Ascending aorta (tissue), 2 donors: Measurements from ENCODE around the gene IGF2BP1. TPM values are rescaled to one million over a fixed set of nuclear protein-coding genes. Genes with fewer than 3 reads are reported as not detected.

Source experiments
- DNase-seq, 2 donors: peaks; one replicate each; pipeline ENCODE4 v3.0.0-alpha.2; 2019; ENCODE audit warnings: low spot score in 2 of 2
- H3K27ac ChIP-seq, 2 donors: fragments of 200-600 bp; sonication (generic); one replicate each; pipeline ENCODE4 v1.5.1; 2016 to 2017; ENCODE audit warnings: mild to moderate bottlenecking in 1 of 2
- H3K27me3 ChIP-seq: fragments of 200-600 bp; sonication (generic); one replicate; pipeline ENCODE4 v1.5.1; 2017
- H3K36me3 ChIP-seq, 2 donors: fragments of 200-600 bp; sonication (generic); one replicate each; pipeline ENCODE4 v1.5.1; 2016
- H3K4me1 ChIP-seq, 2 donors: fragments of 200-600 bp; sonication (generic); one replicate each; pipeline ENCODE4 v1.5.1; 2016 to 2017; ENCODE audit warnings: mild to moderate bottlenecking in 1 of 2
- H3K4me3 ChIP-seq, 2 donors: fragments of 200-600 bp; sonication (generic); one replicate each; pipeline ENCODE4 v1.5.1; 2016 to 2017; ENCODE audit warnings: mild to moderate bottlenecking in 1 of 2
- H3K9me3 ChIP-seq, 2 donors: fragments of 200-600 bp; sonication (generic); one replicate each; pipeline ENCODE4 v1.5.1; 2016
- intact Hi-C: fragments of 100-400 bp; cut with DNase I; formaldehyde crosslinking; loops from one replicate; pipeline ENCODE4 v1.15.1; 2023
- total RNA-seq: library from RNA; depleted of rRNA; stranded (reverse); fragments of >200 nt; gene quantifications from one replicate; pipeline ENCODE4 v1.1.0, GENCODE V29; 2016
- TF ChIP-seq, protein P1 (sequence below), 3 experiments: fragments of 200-600 bp in 2 of 3; fragments of 450-650 bp in 1 of 3; sonication (generic) in 2 of 3; IDR thresholded peaks; one replicate each; pipeline ENCODE4 v1.5.1; 2016 to 2019; ENCODE audit warnings: antibody characterized with exemption in 3 of 3, mild to moderate bottlenecking in 1 of 3, moderate library complexity in 1 of 3

Gene IGF2BP1
- total RNA-seq, 1 donor from 2014 or later: not detected

DNA sequence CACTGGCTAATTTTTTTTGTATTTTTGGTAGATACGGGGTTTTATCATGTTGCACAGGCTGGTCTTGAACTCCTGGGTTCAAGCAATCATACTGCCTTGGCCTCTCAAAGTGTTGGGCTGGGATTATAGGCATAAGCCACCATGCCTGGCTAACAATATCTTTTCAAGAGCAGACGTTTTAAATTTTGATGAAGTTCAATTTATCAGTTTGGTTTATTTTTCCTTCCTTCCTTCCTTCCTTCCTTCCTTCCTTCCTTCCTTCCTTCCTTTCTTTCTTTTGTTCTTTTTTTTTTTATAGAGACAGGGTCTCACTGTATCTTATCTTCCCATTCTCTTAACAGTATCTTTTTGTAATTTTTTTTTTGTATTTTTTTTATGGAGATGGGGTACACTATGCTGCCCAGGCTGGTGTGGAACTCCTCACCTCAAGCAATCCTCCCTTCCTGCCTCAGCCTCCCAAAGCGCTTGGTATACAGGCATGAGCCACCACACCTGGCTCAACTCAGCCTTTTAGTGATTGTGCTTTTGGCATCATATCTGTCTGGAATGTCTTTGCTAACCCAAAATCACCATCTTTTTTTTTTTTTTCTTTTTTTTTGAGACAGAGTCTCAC, 15.2 kb upstream of the IGF2BP1 start:
- Histone ChIP-seq H3K4me1 (no peaks in the 10 kb centered on the region), H3K4me3 (no peak overlapping the region), H3K27ac (no peak overlapping the region), H3K9me3 (peaks cover 0 to 4% of the 10 kb centered on the region in 2 donors), H3K27me3 (no peaks in the 10 kb centered on the region), H3K36me3 (no peaks in the 10 kb centered on the region)
- intact Hi-C loops: no loop called here
- DNase-seq: no peak
- TF ChIP-seq, protein P1, sequence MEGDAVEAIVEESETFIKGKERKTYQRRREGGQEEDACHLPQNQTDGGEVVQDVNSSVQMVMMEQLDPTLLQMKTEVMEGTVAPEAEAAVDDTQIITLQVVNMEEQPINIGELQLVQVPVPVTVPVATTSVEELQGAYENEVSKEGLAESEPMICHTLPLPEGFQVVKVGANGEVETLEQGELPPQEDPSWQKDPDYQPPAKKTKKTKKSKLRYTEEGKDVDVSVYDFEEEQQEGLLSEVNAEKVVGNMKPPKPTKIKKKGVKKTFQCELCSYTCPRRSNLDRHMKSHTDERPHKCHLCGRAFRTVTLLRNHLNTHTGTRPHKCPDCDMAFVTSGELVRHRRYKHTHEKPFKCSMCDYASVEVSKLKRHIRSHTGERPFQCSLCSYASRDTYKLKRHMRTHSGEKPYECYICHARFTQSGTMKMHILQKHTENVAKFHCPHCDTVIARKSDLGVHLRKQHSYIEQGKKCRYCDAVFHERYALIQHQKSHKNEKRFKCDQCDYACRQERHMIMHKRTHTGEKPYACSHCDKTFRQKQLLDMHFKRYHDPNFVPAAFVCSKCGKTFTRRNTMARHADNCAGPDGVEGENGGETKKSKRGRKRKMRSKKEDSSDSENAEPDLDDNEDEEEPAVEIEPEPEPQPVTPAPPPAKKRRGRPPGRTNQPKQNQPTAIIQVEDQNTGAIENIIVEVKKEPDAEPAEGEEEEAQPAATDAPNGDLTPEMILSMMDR (IDR thresholded peaks at IDR 0.05): no peak

DNA sequence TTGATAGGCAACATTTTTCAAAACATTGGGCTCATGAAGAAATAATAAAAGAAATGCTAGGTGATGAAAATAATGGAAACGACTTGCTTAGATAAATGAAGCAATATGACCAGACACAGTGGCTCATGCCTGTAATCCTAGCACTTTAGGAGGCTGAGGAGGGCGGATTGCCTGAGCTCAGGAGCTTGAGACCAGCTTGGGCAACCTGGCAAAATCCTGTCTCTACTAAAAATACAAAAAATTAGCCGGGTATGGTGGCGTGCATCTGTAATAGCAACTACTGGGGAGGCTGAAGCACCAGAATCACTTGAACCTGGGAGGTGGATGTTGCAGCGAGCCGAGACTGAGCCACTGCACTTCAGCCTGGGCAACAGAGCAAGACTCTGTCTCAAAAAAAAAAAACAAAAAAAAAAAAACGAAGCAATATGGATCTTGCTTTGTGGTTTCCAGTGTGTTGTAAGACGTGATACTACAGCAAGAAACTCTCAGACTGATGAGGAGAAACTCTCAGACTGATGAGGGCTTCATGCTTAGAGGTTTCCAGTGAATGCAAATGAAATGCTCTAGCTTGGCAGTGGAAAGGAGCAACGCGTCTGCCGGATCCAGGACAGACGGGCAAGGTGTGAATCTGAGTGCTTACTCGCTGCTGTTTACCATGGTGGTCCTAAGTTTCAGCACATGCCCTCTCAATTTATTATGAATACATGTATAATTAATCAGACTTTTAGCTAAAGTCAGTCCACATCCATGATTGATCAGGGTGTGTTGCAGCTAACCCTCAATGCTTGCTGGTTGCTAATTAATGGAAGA, 11.5 kb upstream of the IGF2BP1 start:
- intact Hi-C loops: no loop called here
- DNase-seq: peak in 1 of 2 donors; percentile 19
- no peaks in the 10 kb centered on the region for H3K27me3 ChIP-seq
- H3K36me3 ChIP-seq: no peaks in the 10 kb centered on the region
- H3K4me3 ChIP-seq: no peak overlapping the region
- H3K4me1 ChIP-seq: no peaks in the 10 kb centered on the region
- TF ChIP-seq, protein P1 (IDR thresholded peaks at IDR 0.05): no peak
- peaks cover 0 to 4% of the 10 kb centered on the region in 2 donors for H3K9me3 ChIP-seq
- H3K27ac ChIP-seq: no peak overlapping the region

DNA sequence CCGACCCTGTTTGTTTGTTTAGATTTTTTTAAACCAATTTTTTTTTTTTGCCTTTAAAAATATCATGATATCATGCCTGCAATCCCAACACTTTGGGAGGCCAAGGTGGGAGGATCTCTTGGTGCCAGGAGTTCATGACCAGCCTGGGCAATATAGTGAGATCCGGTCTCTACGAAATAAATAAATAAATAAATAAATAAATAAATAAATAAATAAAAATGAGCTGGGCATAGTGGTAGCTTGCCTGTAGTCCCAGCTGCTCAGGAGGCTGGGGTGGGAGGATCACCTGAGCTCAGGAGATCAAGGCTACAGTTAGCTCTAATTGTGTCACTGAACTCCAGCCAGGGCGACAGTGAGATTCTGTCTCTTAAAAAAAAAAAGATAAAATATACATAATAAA, 8.1 kb upstream of the IGF2BP1 start:
- peaks cover 8% of the 10 kb centered on the region for H3K27me3 ChIP-seq
- DNase-seq: no peak
- intact Hi-C loops: no loop called here
- no peak overlapping the region for H3K4me3 ChIP-seq
- H3K36me3 ChIP-seq: no peaks in the 10 kb centered on the region
- no peak overlapping the region for H3K27ac ChIP-seq
- no peaks in the 10 kb centered on the region for H3K4me1 ChIP-seq
- TF ChIP-seq, protein P1 (IDR thresholded peaks at IDR 0.05): no peak
- H3K9me3 ChIP-seq: no peaks in the 10 kb centered on the region

DNA sequence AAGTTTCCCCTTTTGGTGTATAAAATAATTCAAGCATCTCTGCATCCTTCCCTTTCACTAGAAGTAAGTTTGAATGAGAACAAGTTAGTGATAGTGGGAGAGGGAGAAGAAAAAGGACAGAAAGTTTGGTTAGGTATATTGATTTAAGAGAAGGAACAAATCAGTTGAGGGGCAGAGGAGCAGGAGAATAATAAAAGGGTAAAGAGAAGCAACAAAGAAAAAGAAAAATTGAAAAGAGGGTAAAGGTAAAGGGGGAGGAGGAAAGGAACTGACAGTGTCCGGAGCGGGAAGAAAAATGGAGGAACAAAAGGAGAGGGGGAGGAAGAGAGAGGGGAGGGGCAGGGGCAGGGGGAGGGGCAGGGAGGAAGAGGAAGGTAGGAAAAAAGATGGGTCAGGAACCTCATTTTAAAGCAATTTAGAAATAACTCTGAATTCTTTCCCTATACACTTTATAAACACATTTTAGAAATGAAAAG, 6.3 kb upstream of the IGF2BP1 start:
- peaks cover 19% of the 10 kb centered on the region for H3K27me3 ChIP-seq

DNA sequence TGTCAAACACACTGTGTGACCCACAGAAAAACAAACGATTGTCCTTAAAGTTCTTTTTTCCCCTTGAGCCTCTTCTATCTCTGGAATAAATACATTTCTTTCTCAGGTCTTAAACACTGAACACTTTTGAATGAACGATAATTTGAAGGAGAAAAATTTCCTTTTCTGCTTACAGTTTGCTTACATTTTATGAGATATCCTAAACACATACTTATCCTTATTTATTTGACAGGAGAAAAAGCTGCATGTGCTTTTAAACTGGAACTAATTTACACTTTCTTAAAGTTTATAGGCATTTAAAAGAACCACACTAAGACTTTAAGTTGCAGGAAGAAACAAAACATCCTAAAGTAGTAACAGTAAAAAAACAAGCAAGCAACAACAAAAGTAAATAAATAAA, 4.7 kb upstream of the IGF2BP1 start:
- no peak overlapping the region for H3K4me3 ChIP-seq
- DNase-seq: no peak
- no peaks in the 10 kb centered on the region for H3K9me3 ChIP-seq
- intact Hi-C loops: loop anchor here (10.0 kb wide), 1 partner anchor 678 kb away; no protein-coding TSS in a partner anchor
- H3K36me3 ChIP-seq: no peaks in the 10 kb centered on the region
- TF ChIP-seq, protein P1 (IDR thresholded peaks at IDR 0.05): no peak
- peaks cover 35% of the 10 kb centered on the region for H3K27me3 ChIP-seq
- no peak overlapping the region for H3K27ac ChIP-seq
- peaks cover 5 to 12% of the 10 kb centered on the region in 2 donors for H3K4me1 ChIP-seq

More for the DNA sequence above, 6.3 kb upstream of the IGF2BP1 start:
- intact Hi-C loops: loop anchor here (10.0 kb wide), 1 partner anchor 676 kb away; no protein-coding TSS in a partner anchor
- TF ChIP-seq, protein P1 (IDR thresholded peaks at IDR 0.05): no peak
- no peak for DNase-seq
- H3K36me3 ChIP-seq: no peaks in the 10 kb centered on the region
- no peak overlapping the region for H3K4me3 ChIP-seq
- peaks cover 3 to 5% of the 10 kb centered on the region in 2 donors for H3K4me1 ChIP-seq
- no peak overlapping the region for H3K27ac ChIP-seq
- H3K9me3 ChIP-seq: no peaks in the 10 kb centered on the region
